BE2C (cell line): ENCODE measurements around the gene COG1.

Experiments used
- DNase-seq: peaks from one replicate; pipeline ENCODE4 v3.0.0-alpha.2; 2020
- H3K27me3 ChIP-seq: fragments of 250-450 bp; sonication (Bioruptor Pico); 2 replicates; pipeline ENCODE4 v1.5.1; 2020; ENCODE audit warnings: mild to moderate bottlenecking
- H3K36me3 ChIP-seq: fragments of 250-450 bp; sonication (Bioruptor Pico); 2 replicates; pipeline ENCODE4 v1.5.1; 2020; ENCODE audit warnings: mild to moderate bottlenecking
- H3K4me1 ChIP-seq: fragments of 250-450 bp; sonication (Bioruptor Pico); 2 replicates; pipeline ENCODE4 v1.5.1; 2020
- H3K4me3 ChIP-seq: 2 replicates; pipeline ENCODE4 v1.5.1; 2011; ENCODE audit warnings: low read depth, low read length
- H3K9me3 ChIP-seq: fragments of 250-450 bp; sonication (Bioruptor Pico); 2 replicates; pipeline ENCODE4 v1.5.1; 2020
- TF ChIP-seq, protein P1 (sequence below): IDR thresholded peaks from 2 replicates; pipeline ENCODE4 v1.5.1; 2012; ENCODE audit warnings: mild to moderate bottlenecking, low read depth, low read length

COG1 gene

DNA sequence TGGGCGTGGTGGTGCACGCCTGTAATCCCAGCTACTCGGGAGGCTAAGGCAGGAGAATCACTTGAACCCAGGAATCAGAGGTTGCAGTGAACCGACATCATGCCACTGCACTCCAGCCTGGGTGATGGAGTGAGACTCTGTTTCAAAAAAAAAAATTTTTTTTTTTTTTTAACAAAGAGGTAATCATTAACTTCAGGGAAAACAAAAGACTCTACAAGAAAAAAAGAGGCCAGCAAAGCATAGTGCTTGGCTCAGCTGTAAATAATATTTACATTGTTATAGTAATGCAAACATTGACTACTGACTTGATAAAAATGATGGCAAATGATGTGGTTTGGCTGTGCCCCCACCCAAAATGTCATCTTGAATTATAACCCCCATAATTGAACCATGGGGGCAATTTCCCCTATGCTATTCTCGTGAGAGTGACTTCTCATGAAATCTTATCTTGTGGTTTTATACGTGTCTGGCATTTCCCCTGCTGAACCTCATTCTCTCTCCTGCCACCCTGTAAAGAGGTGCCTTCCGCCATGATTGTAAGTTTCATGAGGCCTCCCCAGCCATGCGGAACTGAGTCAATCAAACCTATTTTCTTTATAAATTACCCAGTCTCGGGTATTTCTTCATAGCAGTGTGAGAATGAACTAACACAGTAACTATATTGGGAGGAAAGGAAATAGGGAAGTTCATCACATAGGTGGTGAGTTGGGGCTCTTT lies 40.8 kb upstream of the COG1 start:
- TF ChIP-seq, protein P1, sequence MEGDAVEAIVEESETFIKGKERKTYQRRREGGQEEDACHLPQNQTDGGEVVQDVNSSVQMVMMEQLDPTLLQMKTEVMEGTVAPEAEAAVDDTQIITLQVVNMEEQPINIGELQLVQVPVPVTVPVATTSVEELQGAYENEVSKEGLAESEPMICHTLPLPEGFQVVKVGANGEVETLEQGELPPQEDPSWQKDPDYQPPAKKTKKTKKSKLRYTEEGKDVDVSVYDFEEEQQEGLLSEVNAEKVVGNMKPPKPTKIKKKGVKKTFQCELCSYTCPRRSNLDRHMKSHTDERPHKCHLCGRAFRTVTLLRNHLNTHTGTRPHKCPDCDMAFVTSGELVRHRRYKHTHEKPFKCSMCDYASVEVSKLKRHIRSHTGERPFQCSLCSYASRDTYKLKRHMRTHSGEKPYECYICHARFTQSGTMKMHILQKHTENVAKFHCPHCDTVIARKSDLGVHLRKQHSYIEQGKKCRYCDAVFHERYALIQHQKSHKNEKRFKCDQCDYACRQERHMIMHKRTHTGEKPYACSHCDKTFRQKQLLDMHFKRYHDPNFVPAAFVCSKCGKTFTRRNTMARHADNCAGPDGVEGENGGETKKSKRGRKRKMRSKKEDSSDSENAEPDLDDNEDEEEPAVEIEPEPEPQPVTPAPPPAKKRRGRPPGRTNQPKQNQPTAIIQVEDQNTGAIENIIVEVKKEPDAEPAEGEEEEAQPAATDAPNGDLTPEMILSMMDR: no peak
- Histone ChIP-seq H3K27me3 (no peaks in the 10 kb centered on the region), H3K36me3 (no peaks in the 10 kb centered on the region), H3K4me1 (peaks cover 19% of the 10 kb centered on the region), H3K4me3 (no peak overlapping the region), H3K9me3 (no peaks in the 10 kb centered on the region)
- DNase-seq: no peak

DNA sequence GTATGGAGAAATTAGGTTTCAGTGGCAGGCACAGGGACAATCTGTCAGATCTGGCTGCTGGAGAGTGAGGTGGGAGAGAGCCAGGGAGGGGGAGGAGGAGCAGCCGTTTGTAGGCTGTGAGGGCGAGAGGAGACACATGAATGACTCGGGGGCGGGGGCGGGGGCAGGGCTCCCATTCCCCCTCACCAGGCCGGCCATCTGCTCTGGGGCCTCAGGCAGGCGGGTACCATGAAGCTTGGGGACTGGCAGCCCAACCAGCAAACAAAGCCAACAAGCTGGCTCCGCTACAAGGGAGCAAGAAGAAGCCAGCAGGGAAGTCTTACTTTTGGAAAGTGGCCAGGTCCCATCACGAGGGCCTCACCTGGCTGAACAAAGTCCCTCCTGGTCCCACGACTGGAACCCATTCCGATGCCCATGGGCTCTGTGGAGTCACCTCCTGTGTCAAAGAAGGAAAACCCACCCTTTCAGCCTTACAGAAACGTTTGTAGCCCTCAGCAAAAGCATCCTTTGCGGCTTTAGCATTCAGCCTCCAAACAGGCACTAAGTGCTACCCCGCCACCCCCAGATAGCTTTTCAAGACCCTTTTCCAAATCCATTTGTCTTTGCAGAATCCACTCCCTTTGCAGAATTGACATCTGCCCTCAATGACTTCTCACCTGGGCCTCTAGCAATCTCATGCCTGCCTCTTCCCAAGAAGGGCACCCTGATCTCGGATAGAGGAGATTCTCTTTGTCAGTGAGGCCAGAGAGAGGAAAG lies 37.3 kb upstream of the COG1 start:
- peaks cover 24% of the 10 kb centered on the region for H3K4me1 ChIP-seq
- H3K36me3 ChIP-seq: no peaks in the 10 kb centered on the region
- H3K4me3 ChIP-seq: no peak overlapping the region
- no peaks in the 10 kb centered on the region for H3K27me3 ChIP-seq
- peak; percentile 77 for DNase-seq
- TF ChIP-seq, protein P1: no peak
- no peaks in the 10 kb centered on the region for H3K9me3 ChIP-seq

DNA sequence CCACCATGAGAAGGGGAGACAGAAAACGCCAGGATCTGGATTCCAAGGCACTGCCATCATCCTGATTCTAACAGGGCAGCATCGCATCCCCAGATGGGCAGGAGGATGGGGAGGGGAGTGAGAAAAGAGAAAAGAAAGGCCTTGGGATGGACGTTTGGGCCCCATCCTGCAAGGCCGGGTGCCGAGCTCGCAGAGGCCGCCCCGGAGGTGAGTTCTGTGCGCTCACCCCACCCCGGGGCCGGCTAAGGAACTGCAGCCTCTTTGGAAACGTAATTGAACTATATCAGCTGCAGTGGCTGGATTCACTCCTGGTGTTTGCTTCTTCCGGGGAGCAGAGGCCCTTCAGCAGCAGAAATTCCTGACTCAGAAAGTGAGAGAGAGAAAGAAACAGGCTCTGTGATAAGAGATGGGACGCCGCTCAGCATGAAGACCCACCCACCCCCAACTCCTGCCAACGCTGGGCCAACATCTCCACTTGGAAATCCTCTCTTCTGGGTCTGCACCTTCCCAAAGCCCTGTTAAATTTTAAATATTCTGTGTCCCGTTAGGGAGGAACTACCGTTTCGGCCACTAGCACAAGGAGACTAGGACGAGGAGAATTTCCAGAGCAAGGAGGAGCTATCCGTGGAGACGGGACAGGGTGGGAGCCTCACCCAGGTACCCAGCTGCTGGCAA lies 36.6 kb upstream of the COG1 start:
- Histone ChIP-seq H3K27me3 (no peaks in the 10 kb centered on the region), H3K9me3 (no peaks in the 10 kb centered on the region), H3K4me1 (peaks cover 28% of the 10 kb centered on the region), H3K4me3 (no peak overlapping the region), H3K36me3 (no peaks in the 10 kb centered on the region)
- TF ChIP-seq, protein P1: peak; percentile 82
- DNase-seq: peak; percentile 86

DNA sequence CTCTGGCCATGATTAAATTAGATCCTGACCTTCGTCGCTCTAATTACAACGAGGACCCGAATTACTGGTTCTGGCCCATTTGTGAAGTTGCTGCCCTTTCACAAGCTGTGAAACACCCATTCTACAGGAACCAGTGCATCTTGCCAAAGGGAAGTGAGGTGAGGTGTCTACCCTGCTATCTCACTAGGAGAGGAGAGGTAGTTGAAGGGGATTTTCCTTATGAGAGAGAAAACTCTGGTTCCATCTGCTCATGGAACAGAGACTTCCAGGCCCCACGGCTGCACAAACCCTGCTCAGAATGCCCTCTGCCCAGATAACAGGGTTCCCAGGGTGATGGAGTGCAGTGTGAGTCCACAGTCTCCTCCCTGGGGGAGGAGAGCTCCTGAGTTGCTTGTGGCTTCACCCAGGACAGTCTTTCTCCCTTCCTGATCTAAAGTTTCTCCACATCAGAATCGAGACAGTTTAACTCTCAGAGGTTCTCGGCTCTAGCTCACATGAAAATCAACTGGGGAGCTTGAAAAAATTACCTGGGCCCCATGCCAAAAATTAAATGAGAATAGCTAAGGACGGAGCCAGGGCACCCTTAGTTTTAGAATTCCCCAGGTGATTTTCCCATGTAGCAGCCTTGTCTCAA lies 35.9 kb upstream of the COG1 start:
- TF ChIP-seq, protein P1: no peak
- no peaks in the 10 kb centered on the region for H3K36me3 ChIP-seq
- peaks cover 29% of the 10 kb centered on the region for H3K4me1 ChIP-seq
- H3K9me3 ChIP-seq: no peaks in the 10 kb centered on the region
- H3K27me3 ChIP-seq: no peaks in the 10 kb centered on the region
- no peak overlapping the region for H3K4me3 ChIP-seq
- DNase-seq: peak; percentile 32

DNA sequence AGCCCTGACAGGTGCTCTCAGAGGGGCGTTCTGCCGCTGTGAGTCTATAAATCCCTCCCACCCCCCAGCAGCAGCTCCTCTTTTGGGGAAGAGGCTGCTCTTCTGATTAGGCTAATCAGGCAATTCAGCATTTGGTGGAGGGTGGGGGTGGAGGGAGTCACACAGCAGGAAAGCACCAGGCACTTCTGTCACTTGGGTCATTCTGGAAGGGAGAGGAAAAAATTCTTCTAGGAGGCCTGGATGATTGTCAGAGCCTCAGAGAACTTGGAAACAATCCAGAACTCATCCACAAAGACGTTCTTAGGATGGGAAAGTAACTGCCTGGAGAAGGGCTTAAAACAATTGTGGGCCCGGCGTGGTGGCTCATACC lies 35.3 kb upstream of the COG1 start:
- TF ChIP-seq, protein P1: no peak
- DNase-seq: no peak
- Histone ChIP-seq H3K4me3 (no peak overlapping the region), H3K4me1 (peaks cover 29% of the 10 kb centered on the region), H3K27me3 (no peaks in the 10 kb centered on the region), H3K9me3 (no peaks in the 10 kb centered on the region), H3K36me3 (no peaks in the 10 kb centered on the region)
